ENCODE results near the gene NEDD4L. TPM values are rescaled to one million over a fixed set of nuclear protein-coding genes. Genes with fewer than 3 reads are reported as not detected.
A peak's percentile ranks its signal among the peaks of the same experiment; 100 is the strongest.

NEDD4L gene
- total and polyA plus RNA-seq, 4 donors, result 40.2 to 308 (median 148) TPM

DNA sequence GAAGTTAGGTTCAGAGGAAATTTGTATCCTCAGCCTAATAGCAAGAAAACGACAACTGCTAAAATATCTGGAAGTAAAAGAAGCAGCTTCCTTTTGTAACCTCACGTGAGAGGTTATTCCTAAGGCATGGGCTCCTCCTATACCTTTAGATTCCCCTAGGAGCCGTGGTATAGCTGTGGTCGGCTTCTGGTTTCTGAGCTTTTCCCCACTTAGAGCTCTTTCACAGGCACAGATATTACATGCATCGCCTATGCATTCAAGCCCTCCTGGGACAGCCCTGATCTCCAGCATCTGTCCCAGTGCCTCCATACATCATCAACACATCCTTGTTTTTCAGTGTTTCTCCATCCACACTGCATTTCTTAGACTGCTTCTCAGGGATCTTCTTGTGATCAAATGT is 295.9 kb downstream of the NEDD4L start:
- no peaks in the 10 kb centered on the region for H3K27me3 ChIP-seq (ENCODE audit: control insufficient read depth in 3 of 3, insufficient read depth in 3 of 3, low read length in 2 of 3)
- no peak for ATAC-seq (ENCODE audit: insufficient read depth, low FRiP score)
- H3K36me3 ChIP-seq (ENCODE audit: control insufficient read depth in 4 of 4, insufficient read depth in 4 of 4, low read length in 4 of 4), result peaks cover 0 to 7% (median 3%) of the 10 kb centered on the region in 4 donors
- no peak overlapping the region for H3K27ac ChIP-seq (ENCODE audit: low read depth in 1 of 2, low read length in 1 of 2)
- H3K4me3 ChIP-seq, result no peak overlapping the region
- peaks cover 0 to 36% (median 19%) of the 10 kb centered on the region in 5 donors for H3K4me1 ChIP-seq (ENCODE audit: control insufficient read depth in 5 of 5, insufficient read depth in 5 of 5, low read length in 5 of 5)
- 92 to 93% methylated on average over 5 of the region's 5 CpGs for WGBS, 2 donors
- H3K9me3 ChIP-seq (ENCODE audit: control insufficient read depth in 4 of 4, insufficient read depth in 3 of 4, low read length in 3 of 4), result no peaks in the 10 kb centered on the region
- DNase-seq, result no peak
- TF ChIP-seq, protein P1, sequence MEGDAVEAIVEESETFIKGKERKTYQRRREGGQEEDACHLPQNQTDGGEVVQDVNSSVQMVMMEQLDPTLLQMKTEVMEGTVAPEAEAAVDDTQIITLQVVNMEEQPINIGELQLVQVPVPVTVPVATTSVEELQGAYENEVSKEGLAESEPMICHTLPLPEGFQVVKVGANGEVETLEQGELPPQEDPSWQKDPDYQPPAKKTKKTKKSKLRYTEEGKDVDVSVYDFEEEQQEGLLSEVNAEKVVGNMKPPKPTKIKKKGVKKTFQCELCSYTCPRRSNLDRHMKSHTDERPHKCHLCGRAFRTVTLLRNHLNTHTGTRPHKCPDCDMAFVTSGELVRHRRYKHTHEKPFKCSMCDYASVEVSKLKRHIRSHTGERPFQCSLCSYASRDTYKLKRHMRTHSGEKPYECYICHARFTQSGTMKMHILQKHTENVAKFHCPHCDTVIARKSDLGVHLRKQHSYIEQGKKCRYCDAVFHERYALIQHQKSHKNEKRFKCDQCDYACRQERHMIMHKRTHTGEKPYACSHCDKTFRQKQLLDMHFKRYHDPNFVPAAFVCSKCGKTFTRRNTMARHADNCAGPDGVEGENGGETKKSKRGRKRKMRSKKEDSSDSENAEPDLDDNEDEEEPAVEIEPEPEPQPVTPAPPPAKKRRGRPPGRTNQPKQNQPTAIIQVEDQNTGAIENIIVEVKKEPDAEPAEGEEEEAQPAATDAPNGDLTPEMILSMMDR (IDR thresholded peaks at IDR 0.05; ENCODE audit: control extremely low read depth, extremely low read depth), result no peak
- no peak overlapping the region for H3K9ac ChIP-seq (ENCODE audit: insufficient read depth in 1 of 2, low read length in 2 of 2)

DNA sequence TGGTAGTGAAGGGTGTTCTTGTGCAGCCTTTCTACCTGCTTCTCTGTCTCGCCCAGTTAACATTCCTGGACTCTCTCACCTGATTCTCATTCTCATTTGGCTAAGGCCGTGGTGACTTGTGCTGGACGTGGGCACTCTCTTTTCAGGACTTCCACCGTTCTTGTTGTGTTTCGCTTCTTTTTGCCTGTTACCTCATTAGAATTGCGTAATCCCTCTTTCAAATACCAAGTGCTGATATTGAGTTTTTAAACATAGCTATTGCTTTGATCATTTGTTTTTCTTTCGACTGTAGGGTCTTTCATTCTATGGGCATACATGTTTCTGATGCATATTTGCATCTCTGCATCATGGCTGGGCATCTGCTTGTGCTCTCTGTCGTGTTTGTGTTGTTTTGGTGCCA is 297.9 kb downstream of the NEDD4L start:
- DNase-seq (peak in 2 of 3 donors; percentile 67 to 75), ATAC-seq (ENCODE audit: insufficient read depth, low FRiP score) (no peak)
- Histone ChIP-seq H3K4me1 (ENCODE audit: control insufficient read depth in 5 of 5, insufficient read depth in 5 of 5, low read length in 5 of 5) (peaks cover 0 to 42% (median 19%) of the 10 kb centered on the region in 5 donors), H3K9me3 (ENCODE audit: control insufficient read depth in 4 of 4, insufficient read depth in 3 of 4, low read length in 3 of 4) (no peaks in the 10 kb centered on the region), H3K27me3 (ENCODE audit: control insufficient read depth in 3 of 3, insufficient read depth in 3 of 3, low read length in 2 of 3) (no peaks in the 10 kb centered on the region), H3K36me3 (ENCODE audit: control insufficient read depth in 4 of 4, insufficient read depth in 4 of 4, low read length in 4 of 4) (peaks cover 0 to 4% (median 3%) of the 10 kb centered on the region in 4 donors), H3K27ac (ENCODE audit: low read depth in 1 of 2, low read length in 1 of 2) (no peak overlapping the region), H3K4me3 (no peak overlapping the region), H3K9ac (ENCODE audit: insufficient read depth in 1 of 2, low read length in 2 of 2) (no peak overlapping the region)
- WGBS, 2 donors, result 65 to 67% methylated on average over 8 of the region's 8 CpGs
- TF ChIP-seq, protein P1 (IDR thresholded peaks at IDR 0.05; ENCODE audit: control extremely low read depth, extremely low read depth), result no peak

DNA sequence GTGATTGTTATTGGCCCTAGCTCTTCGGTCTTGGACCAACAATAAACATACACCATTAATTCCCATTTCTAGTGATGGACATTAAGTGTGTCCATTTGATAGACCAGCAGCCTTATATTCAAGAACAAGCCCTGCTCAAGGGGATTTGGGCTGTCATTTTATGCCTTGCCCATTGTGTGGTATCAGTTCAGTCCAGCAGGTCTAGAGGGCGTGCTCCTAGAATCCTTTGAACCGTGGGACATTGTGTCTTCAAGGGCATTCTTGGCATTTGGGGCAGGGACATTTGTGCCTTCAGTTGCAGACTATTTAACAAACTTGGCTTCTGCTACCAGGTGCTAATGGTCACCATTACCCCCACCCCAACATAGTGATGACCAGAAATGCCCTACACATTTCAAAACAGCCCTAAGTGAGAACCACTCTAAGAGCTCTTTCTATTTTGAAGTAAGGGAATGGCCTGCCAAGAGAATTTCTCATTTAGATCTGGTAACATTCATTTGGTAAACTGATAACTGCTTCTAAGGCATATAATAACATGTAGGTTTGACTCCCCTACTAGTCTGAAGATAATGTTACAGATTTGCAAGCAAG is 300.1 kb downstream of the NEDD4L start:
- no peak for ATAC-seq (ENCODE audit: insufficient read depth, low FRiP score)
- Histone ChIP-seq H3K4me3 (no peak overlapping the region), H3K27ac (ENCODE audit: low read depth in 1 of 2, low read length in 1 of 2) (no peak overlapping the region), H3K4me1 (ENCODE audit: control insufficient read depth in 5 of 5, insufficient read depth in 5 of 5, low read length in 5 of 5) (peaks cover 0 to 21% (median 9%) of the 10 kb centered on the region in 5 donors), H3K36me3 (ENCODE audit: control insufficient read depth in 4 of 4, insufficient read depth in 4 of 4, low read length in 4 of 4) (peaks cover 0 to 5% (median 3%) of the 10 kb centered on the region in 4 donors), H3K27me3 (ENCODE audit: control insufficient read depth in 3 of 3, insufficient read depth in 3 of 3, low read length in 2 of 3) (no peaks in the 10 kb centered on the region), H3K9ac (ENCODE audit: insufficient read depth in 1 of 2, low read length in 2 of 2) (no peak overlapping the region), H3K9me3 (ENCODE audit: control insufficient read depth in 4 of 4, insufficient read depth in 3 of 4, low read length in 3 of 4) (no peaks in the 10 kb centered on the region)
- DNase-seq, result no peak
- TF ChIP-seq, protein P1 (IDR thresholded peaks at IDR 0.05; ENCODE audit: control extremely low read depth, extremely low read depth), result no peak
- WGBS, 2 donors, result 89 to 90% methylated on average over 3 of the region's 3 CpGs

Measured in lung (tissue), 12 donors.